Measurements from ENCODE around the gene C1orf185.
"Not testable (repeated sequence)": the region's sequence is repeated elsewhere in the genome, so short reads cannot be mapped to it uniquely, and the experiment has no call there.

Gene C1orf185

DNA sequence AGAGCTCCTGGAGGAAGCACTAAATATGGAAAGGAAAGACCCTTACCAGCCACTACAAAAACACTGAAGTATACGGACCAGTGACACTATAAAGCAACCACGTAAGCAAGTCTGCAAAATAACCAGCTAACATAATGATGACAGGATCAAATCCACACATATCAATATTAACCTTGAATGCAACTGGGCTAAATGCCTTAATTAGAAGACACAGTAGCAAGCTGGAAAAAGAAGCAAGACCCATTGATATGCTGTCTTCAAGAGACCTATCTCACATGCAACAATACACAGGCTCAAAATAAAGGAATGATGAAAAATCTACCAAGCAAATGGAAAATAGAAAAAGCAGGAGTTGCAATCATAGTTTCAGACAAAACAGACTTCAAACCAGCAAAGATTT, 31.0 kb downstream of the C1orf185 start:
- no peak for DNase-seq (ENCODE audit: low read depth in 2 of 2, low spot score in 1 of 2)

DNA sequence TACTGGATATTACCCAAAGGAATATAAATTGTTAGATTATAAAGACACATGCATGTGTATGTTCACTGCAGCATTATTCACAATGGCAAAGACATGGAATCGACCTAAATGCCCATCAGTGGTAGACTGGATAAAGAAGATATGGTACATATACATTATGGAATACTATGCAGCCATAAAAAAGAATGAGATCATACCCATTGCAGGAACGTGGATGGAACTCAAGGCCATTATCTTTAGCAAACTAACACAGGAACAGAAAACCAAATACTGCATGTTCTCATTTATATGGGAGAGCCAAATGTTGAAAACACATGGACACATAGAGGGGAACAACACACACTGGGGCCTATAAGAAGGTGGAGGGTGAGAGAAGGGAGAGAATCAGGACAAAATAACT, 35.7 kb downstream of the C1orf185 start:
- not testable (repeated sequence) for DNase-seq (ENCODE audit: low read depth in 2 of 2, low spot score in 1 of 2)

DNA sequence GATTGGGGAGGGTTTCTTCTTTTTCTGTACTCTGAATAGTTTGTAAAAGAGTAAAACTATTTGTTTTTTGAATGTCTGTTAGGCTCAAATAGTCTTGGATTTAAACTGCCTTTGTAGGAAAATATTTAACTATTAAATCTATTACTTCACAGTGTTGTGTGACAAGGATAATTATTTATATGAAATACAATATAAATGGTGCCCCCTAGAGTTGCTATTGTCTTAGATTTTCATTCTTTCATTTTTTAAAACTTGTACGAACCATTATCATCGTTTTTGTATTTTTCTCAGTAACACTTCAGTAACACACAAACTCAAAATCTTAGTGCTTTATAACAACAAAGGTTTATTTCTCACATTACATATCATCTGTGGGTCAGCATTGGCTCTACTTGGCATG, 37.4 kb downstream of the C1orf185 start:
- DNase-seq (ENCODE audit: low read depth in 2 of 2, low spot score in 1 of 2), result no peak

DNA sequence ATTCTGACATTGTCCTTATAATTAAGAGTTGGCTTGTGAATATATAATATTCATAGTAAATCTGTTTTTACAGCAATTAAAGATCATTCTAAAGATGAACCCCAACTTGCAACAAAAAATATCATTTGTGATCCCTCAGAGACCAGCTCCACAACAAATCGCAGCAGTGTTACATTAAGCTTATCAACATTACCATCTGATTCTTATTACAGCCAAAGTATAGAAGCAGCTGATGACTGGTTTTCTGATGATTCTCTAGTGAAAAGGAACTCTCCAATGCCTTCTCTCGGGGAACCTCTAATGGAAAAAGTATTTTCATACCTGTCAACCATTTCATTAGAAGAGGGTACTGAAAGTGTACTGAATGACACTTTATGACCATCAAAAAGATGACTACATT, 45.4 kb downstream of the C1orf185 start:
- DNase-seq (ENCODE audit: low read depth in 2 of 2, low spot score in 1 of 2), result no peak

DNA sequence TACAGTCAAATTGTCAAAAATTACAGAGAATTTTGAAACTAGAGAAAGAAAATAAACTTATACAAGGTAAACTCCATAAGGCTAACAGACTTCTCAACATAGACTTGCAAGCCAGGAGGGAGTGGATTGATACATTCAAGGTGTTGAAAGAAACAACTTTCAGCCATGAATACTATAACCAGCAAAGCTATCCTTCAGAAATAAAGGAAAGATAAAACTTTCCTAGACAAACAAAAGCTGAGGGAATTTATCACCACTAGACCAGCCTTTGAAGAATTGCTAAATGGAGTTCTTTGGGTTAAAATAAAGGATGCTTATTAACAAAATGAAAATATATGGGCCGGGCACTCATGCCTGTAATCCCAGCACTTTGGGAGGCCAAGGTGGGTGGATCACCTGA, 52.7 kb downstream of the C1orf185 start:
- no peak for DNase-seq (ENCODE audit: low read depth in 2 of 2, low spot score in 1 of 2)

DNA sequence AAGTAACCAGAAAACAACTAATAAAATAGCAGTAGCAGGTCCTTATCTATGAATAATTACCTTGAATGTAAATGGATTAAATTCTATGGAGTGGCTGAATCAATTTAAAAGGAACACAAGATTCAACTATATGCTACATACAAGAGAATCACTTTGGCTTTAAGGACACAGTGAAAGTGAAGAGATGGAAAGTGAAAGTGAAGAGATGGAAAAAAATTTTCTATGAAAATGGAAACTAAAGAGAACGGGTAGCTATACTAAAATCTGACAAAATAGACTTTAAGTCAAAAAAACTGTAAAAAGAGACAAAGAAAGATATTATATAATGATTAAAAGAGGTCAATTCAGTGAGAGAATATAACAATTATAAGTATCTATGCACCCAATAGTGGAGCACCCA, 54.7 kb downstream of the C1orf185 start:
- DNase-seq (ENCODE audit: low read depth in 2 of 2, low spot score in 1 of 2), result no peak

DNA sequence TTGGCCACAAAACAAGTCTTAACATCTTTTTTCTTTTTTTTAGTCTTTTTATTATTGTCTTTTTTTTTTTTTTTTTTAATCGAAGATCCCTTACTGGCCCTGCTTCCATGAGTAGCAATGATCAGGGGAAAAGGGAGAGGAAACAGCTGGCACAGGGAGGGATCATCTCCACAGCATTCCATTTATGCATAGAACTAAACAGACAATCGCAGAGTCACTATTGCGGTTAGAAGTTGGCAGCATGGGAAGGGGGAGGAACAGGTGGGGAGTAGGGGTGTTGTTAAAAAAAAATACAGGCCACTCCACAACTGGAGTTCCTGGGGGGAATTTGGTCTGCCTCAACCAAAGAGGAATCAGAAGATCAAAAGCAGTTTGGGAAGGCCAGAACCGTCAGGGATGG, 55.4 kb downstream of the C1orf185 start:
- no peak for DNase-seq (ENCODE audit: low read depth in 2 of 2, low spot score in 1 of 2)

DNA sequence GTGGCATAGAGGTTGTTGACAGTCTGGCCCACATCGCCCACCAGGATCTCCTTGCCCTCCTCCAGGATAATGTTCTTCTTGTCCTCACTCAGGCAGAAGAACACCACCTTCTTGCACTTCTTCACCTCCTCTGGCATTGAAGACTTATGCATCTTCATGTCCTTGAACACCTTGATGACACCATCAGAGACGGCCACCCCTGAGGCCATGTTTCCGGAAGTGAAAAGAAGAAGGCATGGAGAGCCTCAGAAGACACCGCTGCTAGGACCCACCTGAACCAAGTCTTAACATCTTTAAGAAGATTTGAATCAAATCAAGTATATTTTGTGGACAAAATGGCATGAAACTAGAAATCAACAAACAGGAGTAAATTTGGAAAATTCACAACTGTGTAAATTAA, 56.2 kb downstream of the C1orf185 start:
- no peak for DNase-seq (ENCODE audit: low read depth in 2 of 2, low spot score in 1 of 2)

DNA sequence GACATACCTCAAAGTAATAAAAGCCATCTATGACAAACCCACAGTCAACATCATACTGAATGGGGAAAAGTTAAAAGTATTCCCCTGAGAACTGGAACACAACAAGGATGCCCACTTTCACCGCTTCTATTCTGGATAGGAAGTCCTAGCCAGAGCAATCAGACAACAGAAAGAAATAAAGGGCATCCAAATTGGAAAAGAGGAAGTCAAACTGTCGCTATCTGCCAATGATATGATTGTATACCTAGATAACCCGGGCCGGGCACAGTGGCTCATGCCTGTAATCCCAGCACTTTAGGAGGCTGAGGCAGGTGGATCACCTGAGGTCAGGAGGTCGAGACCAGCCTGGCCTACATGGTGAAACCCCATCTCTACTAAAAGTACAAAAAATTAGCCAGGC, 60.5 kb downstream of the C1orf185 start:
- DNase-seq (ENCODE audit: low read depth in 2 of 2, low spot score in 1 of 2), result not testable (repeated sequence)

DNA sequence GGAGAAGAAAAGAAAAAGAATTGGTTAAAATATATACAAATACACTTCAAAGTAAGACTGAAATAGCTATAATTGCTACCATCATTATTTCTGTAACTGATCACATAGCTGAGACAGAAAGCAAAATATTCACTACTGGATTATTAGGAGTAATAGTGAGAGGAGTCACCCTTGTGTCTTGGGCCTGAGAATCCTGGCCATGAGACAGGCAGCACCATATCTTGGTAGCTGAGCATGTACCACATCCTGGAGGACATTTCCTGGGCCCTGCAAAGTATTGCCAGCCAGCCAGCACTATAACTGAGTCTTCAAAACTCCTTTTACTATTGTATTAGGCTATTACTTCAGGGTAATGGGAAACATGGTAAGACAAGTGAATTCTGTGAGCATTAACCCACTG, 63.5 kb downstream of the C1orf185 start:
- no peak for DNase-seq (ENCODE audit: low read depth in 2 of 2, low spot score in 1 of 2)

DNA sequence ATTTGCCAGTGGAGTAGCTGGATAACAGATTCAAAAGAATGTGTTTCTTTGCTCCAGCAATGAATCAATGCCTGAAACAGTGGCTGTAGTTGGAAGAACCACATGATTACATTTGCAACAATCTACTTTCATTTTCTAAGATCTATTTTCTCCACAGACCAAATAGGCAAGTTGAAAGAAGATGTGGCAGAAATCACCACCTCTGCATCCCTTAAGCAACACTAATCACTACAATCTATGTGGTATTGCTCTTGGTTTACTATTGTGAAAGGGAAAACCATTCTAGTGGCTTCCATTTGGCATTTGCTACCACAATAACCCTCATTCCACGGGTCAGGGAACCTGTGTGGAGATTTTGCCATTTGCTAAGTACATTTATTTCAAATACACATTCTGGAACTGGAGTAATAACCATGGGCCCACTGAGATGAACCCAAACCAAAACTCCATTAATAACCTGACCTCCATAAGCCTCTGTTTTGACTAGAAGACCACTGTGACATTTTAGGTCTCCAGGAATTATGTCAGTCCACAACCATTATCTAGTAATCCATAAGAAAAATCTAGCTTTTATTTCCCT, 66.3 kb downstream of the C1orf185 start:
- DNase-seq (ENCODE audit: low read depth in 2 of 2, low spot score in 1 of 2), result no peak

DNA sequence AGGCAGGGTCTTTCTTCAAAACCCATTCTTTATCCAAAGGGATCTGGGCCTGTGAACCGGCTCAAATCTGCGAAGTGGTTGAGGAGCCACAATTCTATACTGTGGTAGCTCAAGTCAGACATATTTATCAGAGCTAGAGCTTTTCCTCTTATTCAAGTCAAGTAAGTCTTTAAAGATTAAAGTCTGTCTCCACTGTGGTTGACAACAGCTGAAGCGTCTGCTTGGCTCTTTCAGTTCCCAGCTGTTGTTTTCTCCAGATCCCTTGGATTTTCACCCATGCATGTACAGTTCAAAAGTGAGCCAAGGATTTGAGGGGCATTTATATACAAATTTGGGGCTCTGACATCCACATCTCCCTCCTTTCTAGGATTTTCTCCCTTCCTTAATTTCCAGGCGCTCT, 66.9 kb downstream of the C1orf185 start:
- DNase-seq (ENCODE audit: low read depth in 2 of 2, low spot score in 1 of 2), result no peak

DNA sequence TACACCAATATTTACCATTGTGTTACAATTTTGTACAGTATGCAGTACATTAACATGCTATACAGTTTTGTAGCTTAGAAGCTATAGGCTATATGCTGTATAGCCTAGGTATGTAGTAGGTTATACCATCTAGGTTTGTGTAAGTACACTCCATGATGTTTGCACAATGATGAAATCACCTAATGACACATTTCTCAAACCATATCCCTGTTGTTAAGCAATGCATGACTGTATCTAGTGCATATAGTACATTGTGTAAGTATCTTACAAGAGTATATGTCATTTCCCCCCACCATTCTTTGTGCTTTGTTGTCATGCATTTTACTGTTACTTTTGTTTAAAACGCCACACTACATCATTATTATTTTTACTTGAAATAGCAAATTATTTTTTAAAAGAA, 68.3 kb downstream of the C1orf185 start:
- DNase-seq (ENCODE audit: low read depth in 2 of 2, low spot score in 1 of 2), result no peak

DNA sequence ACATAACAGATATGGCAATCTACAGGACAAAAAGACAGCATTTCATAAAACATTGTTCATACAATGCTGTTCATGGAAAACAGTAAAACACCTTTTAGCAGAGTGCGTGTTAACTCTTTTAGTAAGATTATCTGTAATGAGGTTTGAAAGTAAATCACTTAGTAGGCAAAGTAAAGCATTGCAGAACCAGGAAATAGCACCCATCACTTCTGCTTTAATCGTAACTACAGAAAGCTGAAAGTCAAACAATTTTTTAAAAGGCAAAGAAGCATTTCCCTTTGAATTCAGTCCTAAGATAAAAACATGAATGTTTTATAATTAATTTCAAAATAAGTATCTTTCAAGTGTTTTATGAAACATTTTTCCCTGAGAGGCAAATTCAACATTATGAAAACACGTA, 70.8 kb downstream of the C1orf185 start:
- no peak for DNase-seq (ENCODE audit: low read depth in 2 of 2, low spot score in 1 of 2)

DNA sequence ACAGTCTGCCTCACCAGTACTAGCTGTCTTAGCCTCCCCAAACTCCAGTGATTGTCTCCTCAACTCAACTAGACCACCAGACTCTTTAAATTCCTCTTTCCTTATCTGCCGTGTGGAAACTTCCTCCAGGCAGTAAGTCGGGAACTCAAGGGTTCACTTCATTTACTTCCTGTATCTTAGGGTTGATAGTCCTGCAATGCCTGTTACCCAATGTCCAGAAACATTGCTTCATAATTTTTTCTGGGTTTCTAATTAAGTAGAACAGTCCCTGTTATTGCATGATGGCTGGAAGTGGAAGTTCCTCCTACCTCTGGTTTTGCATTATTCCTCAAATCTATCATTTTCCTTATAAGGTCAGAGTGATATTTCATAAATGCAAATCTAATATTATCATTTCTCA, 73.2 kb downstream of the C1orf185 start:
- no peak for DNase-seq (ENCODE audit: low read depth in 2 of 2, low spot score in 1 of 2)

DNA sequence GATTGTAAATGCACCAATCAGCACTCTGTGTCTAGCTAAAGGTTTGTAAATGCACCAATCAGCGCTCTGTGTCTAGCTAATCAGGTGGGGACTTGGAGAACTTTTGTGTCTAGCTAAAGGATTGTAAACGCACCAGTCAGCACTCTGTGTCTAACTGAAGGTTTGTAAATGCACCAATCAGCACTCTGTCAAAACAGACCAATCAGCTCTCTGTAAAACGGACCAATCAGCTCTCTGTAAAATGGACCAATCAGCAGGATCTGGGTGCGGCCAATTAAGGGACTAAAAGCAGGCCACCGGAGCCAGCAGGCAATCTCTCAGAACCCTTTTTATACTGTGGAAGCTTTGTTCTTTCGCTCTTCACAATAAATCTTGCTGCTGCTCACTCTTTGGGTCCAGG, 76.0 kb downstream of the C1orf185 start:
- DNase-seq (ENCODE audit: low read depth in 2 of 2, low spot score in 1 of 2), result not testable (repeated sequence)

DNA sequence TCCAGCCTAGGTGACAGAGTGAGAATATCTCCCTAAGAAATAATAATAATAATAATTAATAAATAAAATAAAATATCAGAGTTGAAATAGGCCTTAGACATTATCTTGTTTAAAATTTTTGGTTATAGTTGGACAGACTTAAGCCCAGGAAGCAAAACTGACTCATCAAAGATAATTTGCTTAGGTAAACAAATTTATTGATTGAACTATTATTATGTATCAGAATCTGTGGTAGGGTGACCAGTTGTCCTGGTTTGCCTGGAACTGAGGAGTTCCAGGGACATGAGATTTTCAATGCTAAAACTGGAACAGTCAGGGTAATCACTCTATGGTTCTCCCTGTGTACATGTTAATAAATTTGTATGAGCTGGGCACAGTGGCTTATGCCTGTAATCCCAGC, 86.2 kb downstream of the C1orf185 start:
- DNase-seq (ENCODE audit: low read depth in 2 of 2, low spot score in 1 of 2), result no peak

DNA sequence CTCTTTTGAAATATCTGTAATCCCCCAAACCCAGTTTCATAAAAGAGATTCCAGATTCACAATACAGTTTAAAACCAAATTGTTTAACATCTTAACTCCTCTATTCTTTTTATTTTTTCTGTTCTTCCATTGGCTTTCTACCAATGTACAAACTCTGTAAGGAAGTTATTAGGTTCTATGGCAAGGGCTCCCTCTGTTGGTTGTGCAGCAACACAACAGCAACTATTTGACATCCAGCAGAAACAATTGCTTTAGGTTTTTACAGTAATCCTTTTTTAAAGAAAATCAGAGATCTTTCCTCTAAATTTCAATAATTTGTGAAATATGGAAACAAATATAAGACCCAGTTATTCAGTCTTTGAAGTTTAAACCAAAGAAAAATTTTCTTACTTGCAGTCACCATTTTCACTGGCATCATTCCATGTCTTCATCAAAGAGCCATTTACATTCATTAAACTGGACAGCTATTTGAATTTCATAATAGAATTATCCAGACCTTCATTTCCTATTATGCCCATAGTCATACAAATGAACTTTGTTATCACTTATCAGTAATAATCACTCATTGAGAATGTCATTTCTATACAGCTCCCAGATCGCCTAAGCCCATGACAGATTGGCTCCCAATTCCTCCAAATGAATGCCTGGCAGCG, 87.5 kb downstream of the C1orf185 start:
- peak in 1 of 2 donors; percentile 2 for DNase-seq (ENCODE audit: low read depth in 2 of 2, low spot score in 1 of 2)

DNA sequence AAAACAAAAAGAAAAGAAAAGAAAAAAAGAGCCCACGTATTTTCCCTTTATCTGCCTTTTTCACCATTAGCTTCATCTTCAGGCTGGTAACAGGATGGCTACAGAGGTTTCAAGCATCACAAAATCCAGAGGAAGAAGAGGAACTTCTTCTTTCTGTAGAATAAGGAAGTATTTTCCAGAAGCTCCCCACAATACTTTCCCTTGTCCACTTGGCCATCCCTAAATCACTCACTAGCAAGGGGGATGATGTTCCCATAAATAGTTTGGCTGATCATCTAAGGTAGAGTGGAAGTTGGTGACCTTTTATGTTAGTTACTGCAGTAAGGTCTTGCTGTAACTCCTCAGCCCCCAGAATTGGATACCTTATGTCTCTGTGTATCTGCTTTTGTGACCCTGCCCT, 88.9 kb downstream of the C1orf185 start:
- no peak for DNase-seq (ENCODE audit: low read depth in 2 of 2, low spot score in 1 of 2)

DNA sequence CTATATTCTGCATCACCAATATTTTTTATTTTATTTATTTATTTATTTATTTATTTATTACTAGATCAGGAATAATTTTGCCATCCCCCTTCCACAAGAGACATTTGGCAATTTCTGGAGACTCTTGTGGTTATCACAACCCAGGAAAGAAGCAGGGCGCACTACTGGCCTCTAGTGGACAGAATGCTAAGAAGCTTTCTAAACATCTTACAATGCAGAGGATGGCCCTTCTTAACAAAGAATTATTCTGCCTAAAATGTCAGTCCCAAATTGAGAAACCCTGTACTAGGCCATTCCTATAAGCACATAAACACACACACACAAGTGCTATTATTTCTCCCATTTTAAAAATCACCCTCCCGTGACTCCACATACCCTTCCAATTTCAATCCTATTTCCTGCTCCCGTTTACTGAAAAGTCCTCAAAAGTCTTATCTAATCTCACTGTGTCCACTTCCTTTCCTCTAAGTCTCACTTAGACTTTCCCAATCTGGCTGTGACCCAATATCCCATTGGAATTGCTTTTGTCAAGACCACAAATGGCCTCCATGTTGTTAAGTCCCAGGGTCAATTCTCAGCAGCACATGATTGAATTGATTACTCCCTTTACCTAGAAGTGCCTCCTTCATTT, 90.3 kb downstream of the C1orf185 start:
- peak; percentile 12 to 13 for DNase-seq (ENCODE audit: low read depth in 2 of 2, low spot score in 1 of 2)

DNA sequence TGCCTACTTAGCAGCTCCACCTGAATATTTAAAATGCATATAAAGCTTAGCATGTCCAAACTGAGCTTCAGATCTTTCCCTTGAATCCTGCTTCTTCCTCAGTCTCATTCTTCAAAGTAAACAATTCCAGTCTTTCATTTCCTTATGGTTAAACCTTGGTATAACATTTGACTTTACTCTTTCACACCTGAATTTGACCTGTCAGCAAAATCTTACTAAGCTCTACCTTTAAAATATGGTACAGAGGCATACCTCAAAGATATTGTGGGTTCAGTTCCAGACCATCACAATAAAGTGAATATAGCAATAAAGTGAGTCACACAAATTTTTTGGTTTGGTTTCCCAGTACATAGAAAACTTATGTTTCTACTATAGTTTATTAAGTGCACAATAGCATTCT, 91.5 kb downstream of the C1orf185 start:
- no peak for DNase-seq (ENCODE audit: low read depth in 2 of 2, low spot score in 1 of 2)

Measured in stimulated activated CD8-positive, alpha-beta memory T cell treated with anti-CD3 and anti-CD28 coated beads, Interleukin-4, amount 100 ng/mL, for 1 hour (primary cell).